HL-60 (cell line): ENCODE results near the gene ABCB6.

Experiments
- DNase-seq, 2 experiments: peaks; one replicate each; pipeline ENCODE4 v3.0.0-alpha.2; 2010 to 2020; ENCODE audit warnings: low read depth in 1 of 2, low spot score in 1 of 2
- H3K27ac ChIP-seq: fragments of 250-450 bp; sonication (Bioruptor Pico); replicated peaks from 2 replicates; pipeline ENCODE4 v1.5.1; 2020; ENCODE audit warnings: mild to moderate bottlenecking, moderate library complexity
- H3K27me3 ChIP-seq: fragments of 250-450 bp; sonication (Bioruptor Pico); 2 replicates; pipeline ENCODE4 v1.5.1; 2021; ENCODE audit warnings: mild to moderate bottlenecking, moderate library complexity; ENCODE audit not compliant: insufficient read depth, poor library complexity, severe bottlenecking
- H3K4me3 ChIP-seq: replicated peaks from 2 replicates; pipeline ENCODE4 v1.5.1; 2011; ENCODE audit warnings: mild to moderate bottlenecking, control low read depth, low read length; ENCODE audit not compliant: insufficient read depth
- CTCF ChIP-seq: IDR thresholded peaks from one replicate; pipeline ENCODE4 v1.5.1; 2011; ENCODE audit warnings: low read length, control low read depth, inconsistent platforms; ENCODE audit not compliant: insufficient read depth
- GABPA ChIP-seq: IDR thresholded peaks from 2 replicates; pipeline ENCODE4 v1.6.1; 2012; ENCODE audit warnings: low read depth
- POLR2AphosphoS5 ChIP-seq: IDR thresholded peaks from 2 replicates; pipeline ENCODE4 v1.6.1; 2012; ENCODE audit warnings: low read depth
- REST ChIP-seq: IDR thresholded peaks from 2 replicates; pipeline ENCODE4 v1.6.1; 2012; ENCODE audit warnings: low read depth; ENCODE audit not compliant: insufficient replicate concordance
- SPI1 ChIP-seq: IDR thresholded peaks from 2 replicates; pipeline ENCODE4 v1.6.1; 2012; ENCODE audit warnings: low read depth, mild to moderate bottlenecking, borderline replicate concordance

Gene ABCB6

GRCh38 chr2:219180961-219181360, 37.8 kb downstream of the ABCB6 start:
- Histone ChIP-seq H3K27ac (no peak overlapping the region), H3K4me3 (no peak overlapping the region), H3K27me3 (no peaks in the 10 kb centered on the region)
- no peak for TF ChIP-seq POLR2AphosphoS5
- no peak for TF ChIP-seq GABPA
- no peak for TF ChIP-seq CTCF
- TF ChIP-seq REST: no peak
- TF ChIP-seq SPI1: no peak
- DNase-seq: no peak

- Histone ChIP-seq H3K27ac (0 out of 2 replicates have a peak overlapping the region, but pooled peaks have one; percentile 9), H3K4me3 (peak overlapping the region; percentile 79; the same call in 1 of the 2 replicates), H3K27me3 (no peaks in the 10 kb centered on the region)
- no peak for TF ChIP-seq REST
- no peak for TF ChIP-seq POLR2AphosphoS5
- TF ChIP-seq GABPA: no peak
- DNase-seq: no peak
These were observed 38.9 kb downstream of the ABCB6 start for GRCh38 chr2:219179601-219180465.

- Histone ChIP-seq H3K4me3 (peak overlapping the region; percentile 79), H3K27ac (peak overlapping the region; percentile 91), H3K27me3 (no peaks in the 10 kb centered on the region)
- DNase-seq: peak in 1 of 2 experiments; percentile 49
- TF ChIP-seq POLR2AphosphoS5 (0 out of 2 replicates have a peak, but pooled peaks have one; percentile 16), SPI1 (peak; percentile 13; the same call in 1 of the 2 replicates), GABPA (no peak)
These were observed 40.2 kb downstream of the ABCB6 start for GRCh38 chr2:219178377-219179175.

- H3K27ac ChIP-seq: peak within 1 kb of the TSS; percentile 91
- TF ChIP-seq POLR2AphosphoS5 (peak; percentile 52; the same call in 1 of the 2 replicates), GABPA (no peak), CTCF (no peak), SPI1 (no peak), REST (peak; percentile 50)
- peak within 1 kb of the TSS; percentile 79 for H3K4me3 ChIP-seq
- DNase-seq: peak; percentile 76 to 90
- H3K27me3 ChIP-seq: no peaks in the 10 kb centered on the region
These were observed 41.0 kb downstream of the ABCB6 start, which contains the start of gene RETREG2 for GRCh38 chr2:219177552-219178376. Gene RETREG2 (plus strand): TSS chr2:219178275. CDS start chr2:219178353, 78 bp downstream.
